Measurements from ENCODE around the gene BICDL1. TPM values are rescaled to one million over a fixed set of nuclear protein-coding genes. Genes with fewer than 3 reads are reported as not detected.

BICDL1 gene
- total RNA-seq, 1 experiment from 2014 or later: 14.2 TPM

- Histone ChIP-seq H3K9me3 (no peaks in the 10 kb centered on the region), H3K4me3 (ENCODE audit: low read depth, low read length) (no peak overlapping the region), H3K4me1 (no peaks in the 10 kb centered on the region), H3K27me3 (replicated peaks; ENCODE audit: control insufficient read depth, insufficient read depth, low read length) (no peaks in the 10 kb centered on the region), H3K36me3 (ENCODE audit: control insufficient read depth, insufficient read depth, low read length) (peaks cover 7% of the 10 kb centered on the region)
- H3K27me3 Mint-ChIP-seq (ENCODE audit: insufficient read depth, unreplicated experiment): no peaks in the 10 kb centered on the region
- intact Hi-C loops (cut with micrococcal nuclease; ENCODE audit: unreplicated experiment): no loop called here
- H3K27ac Mint-ChIP-seq (ENCODE audit: unreplicated experiment): no peak overlapping the region
- DNase-seq: no peak
- ChIA-PET CTCF (no interaction called here), POLR2A (no interaction called here)
- peaks cover 86% of the 10 kb centered on the region for H3K36me3 Mint-ChIP-seq (ENCODE audit: insufficient read depth, unreplicated experiment)
- TF ChIP-seq CTCF (IDR thresholded peaks at IDR 0.05; ENCODE audit: insufficient read depth in 1 of 2, low read depth in 1 of 2, low read length in 1 of 2, severe bottlenecking in 1 of 2, unreplicated experiment in 1 of 2): no peak
- H3K4me1 Mint-ChIP-seq (ENCODE audit: low read depth, unreplicated experiment): no peaks in the 10 kb centered on the region
- no TSS peak for BruUV-seq (replicated peaks)
- H3K9me3 Mint-ChIP-seq (ENCODE audit: unreplicated experiment): no peaks in the 10 kb centered on the region
- no peak overlapping the region for H3K4me3 Mint-ChIP-seq (ENCODE audit: unreplicated experiment)
These were observed 151.6 kb downstream of the BICDL1 start for GRCh38 chr12:120140603-120141002.

- Histone ChIP-seq H3K36me3 (ENCODE audit: control insufficient read depth, insufficient read depth, low read length) (peaks cover 7% of the 10 kb centered on the region), H3K9me3 (no peaks in the 10 kb centered on the region), H3K4me1 (no peaks in the 10 kb centered on the region), H3K4me3 (ENCODE audit: low read depth, low read length) (no peak overlapping the region), H3K27me3 (replicated peaks; ENCODE audit: control insufficient read depth, insufficient read depth, low read length) (no peaks in the 10 kb centered on the region)
- intact Hi-C loops (cut with micrococcal nuclease; ENCODE audit: unreplicated experiment): no loop called here
- TF ChIP-seq CTCF (IDR thresholded peaks at IDR 0.05; ENCODE audit: insufficient read depth in 1 of 2, low read depth in 1 of 2, low read length in 1 of 2, severe bottlenecking in 1 of 2, unreplicated experiment in 1 of 2): no peak
- BruUV-seq (replicated peaks): no TSS peak
- Mint-ChIP-seq H3K27ac (ENCODE audit: unreplicated experiment) (no peak overlapping the region), H3K36me3 (ENCODE audit: insufficient read depth, unreplicated experiment) (peaks cover 79% of the 10 kb centered on the region), H3K27me3 (ENCODE audit: insufficient read depth, unreplicated experiment) (no peaks in the 10 kb centered on the region), H3K4me1 (ENCODE audit: low read depth, unreplicated experiment) (no peaks in the 10 kb centered on the region), H3K4me3 (ENCODE audit: unreplicated experiment) (no peak overlapping the region), H3K9me3 (ENCODE audit: unreplicated experiment) (no peaks in the 10 kb centered on the region)
- ChIA-PET CTCF (no interaction called here), POLR2A (no interaction called here)
- no peak for DNase-seq
These were observed 152.3 kb downstream of the BICDL1 start for GRCh38 chr12:120141336-120141735.

- Mint-ChIP-seq H3K9me3 (ENCODE audit: unreplicated experiment) (no peaks in the 10 kb centered on the region), H3K4me3 (ENCODE audit: unreplicated experiment) (no peak overlapping the region), H3K27me3 (ENCODE audit: insufficient read depth, unreplicated experiment) (no peaks in the 10 kb centered on the region), H3K27ac (ENCODE audit: unreplicated experiment) (no peak overlapping the region), H3K4me1 (ENCODE audit: low read depth, unreplicated experiment) (no peaks in the 10 kb centered on the region), H3K36me3 (ENCODE audit: insufficient read depth, unreplicated experiment) (peaks cover 79% of the 10 kb centered on the region)
- POLR2A ChIA-PET: no interaction called here
- Histone ChIP-seq H3K9me3 (no peaks in the 10 kb centered on the region), H3K4me1 (no peaks in the 10 kb centered on the region), H3K36me3 (ENCODE audit: control insufficient read depth, insufficient read depth, low read length) (peaks cover 7% of the 10 kb centered on the region), H3K4me3 (ENCODE audit: low read depth, low read length) (no peak overlapping the region), H3K27me3 (replicated peaks; ENCODE audit: control insufficient read depth, insufficient read depth, low read length) (no peaks in the 10 kb centered on the region)
- CTCF ChIA-PET: no interaction called here
- no peak for TF ChIP-seq CTCF (IDR thresholded peaks at IDR 0.05; ENCODE audit: insufficient read depth in 1 of 2, low read depth in 1 of 2, low read length in 1 of 2, severe bottlenecking in 1 of 2, unreplicated experiment in 1 of 2)
- no TSS peak for BruUV-seq (replicated peaks)
- intact Hi-C loops (cut with micrococcal nuclease; ENCODE audit: unreplicated experiment): no loop called here
- DNase-seq: no peak
These were observed 153.3 kb downstream of the BICDL1 start for GRCh38 chr12:120142231-120142877.

Other genes with a start within 250 kb of the BICDL1 start
- gene CIT, start 111.9 kb upstream of the BICDL1 start, total RNA-seq (2022): 55.9 and 62.3 TPM in 2 replicates
- 65.1 and 72.0 TPM in 2 replicates for gene RAB35, start 127.5 kb downstream of the BICDL1 start, total RNA-seq (2022)
- gene GCN1, start 205.5 kb downstream of the BICDL1 start, total RNA-seq (2022): 154 and 171 TPM in 2 replicates
- gene RPLP0, start 211.9 kb downstream of the BICDL1 start, total RNA-seq (2022): 2,379 and 2,383 TPM in 2 replicates